ENCODE measurements around the gene RINL.

RINL gene

DNA sequence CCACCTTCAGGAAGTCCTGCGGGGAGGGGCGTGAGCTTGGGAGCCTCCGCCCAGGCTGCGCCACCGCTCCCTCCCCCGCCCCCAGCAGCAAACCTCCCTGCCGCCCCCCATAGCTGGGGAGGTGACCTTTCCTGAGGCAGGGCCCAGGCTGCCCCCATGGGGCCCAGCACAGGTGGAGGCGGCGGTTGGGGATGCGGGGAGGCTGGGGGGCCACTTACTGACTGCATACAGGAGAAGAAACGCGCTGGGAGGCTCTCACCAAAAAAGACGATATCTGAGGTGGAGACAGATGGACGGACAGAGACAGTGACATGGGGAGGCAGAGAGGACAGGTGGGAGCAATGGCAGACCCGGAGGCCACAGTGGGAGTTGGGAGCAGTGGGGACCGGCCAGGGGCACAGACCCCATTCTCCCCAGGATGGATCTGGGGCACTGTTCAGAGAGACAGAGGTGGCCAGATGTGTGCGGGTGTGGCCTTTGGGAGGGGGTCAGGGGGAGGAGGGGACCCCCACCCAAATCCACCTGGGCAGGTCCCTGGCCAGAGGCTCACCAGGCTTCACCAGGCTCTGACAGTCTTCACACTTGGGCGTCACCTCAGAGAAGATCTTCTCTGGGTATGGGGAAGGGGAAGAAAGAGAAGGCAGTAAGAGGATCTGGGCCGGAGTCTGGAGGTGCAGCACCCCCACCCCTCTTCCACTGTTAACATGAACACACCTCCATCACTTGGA, 3.0 kb upstream of the RINL start:
- TF ChIP-seq YY1 (IDR thresholded peaks at IDR 0.05; ENCODE audit: low read depth) (no peak), TAF1 (IDR thresholded peaks at IDR 0.05; ENCODE audit: low read depth) (no peak), EGR1 (IDR thresholded peaks at IDR 0.05) (no peak), RAD21 (IDR thresholded peaks at IDR 0.05; ENCODE audit: low read depth) (no peak), TCF12 (IDR thresholded peaks at IDR 0.05; ENCODE audit: low read depth) (no peak), TEAD4 (IDR thresholded peaks at IDR 0.05) (no peak), CEBPB (IDR thresholded peaks at IDR 0.05) (no peak), EP300 (IDR thresholded peaks at IDR 0.05; ENCODE audit: borderline replicate concordance) (no peak), CREB1 (IDR thresholded peaks at IDR 0.05; ENCODE audit: low read depth) (no peak), FOXM1 (IDR thresholded peaks at IDR 0.05; ENCODE audit: borderline replicate concordance, low read depth) (no peak), ZBTB7A (IDR thresholded peaks at IDR 0.05; ENCODE audit: low read depth) (no peak), NFIC (IDR thresholded peaks at IDR 0.05) (no peak)
- TF ChIP-seq, protein P1, sequence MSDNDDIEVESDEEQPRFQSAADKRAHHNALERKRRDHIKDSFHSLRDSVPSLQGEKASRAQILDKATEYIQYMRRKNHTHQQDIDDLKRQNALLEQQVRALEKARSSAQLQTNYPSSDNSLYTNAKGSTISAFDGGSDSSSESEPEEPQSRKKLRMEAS (IDR thresholded peaks at IDR 0.05) = no peak
- TF ChIP-seq, protein P2, sequence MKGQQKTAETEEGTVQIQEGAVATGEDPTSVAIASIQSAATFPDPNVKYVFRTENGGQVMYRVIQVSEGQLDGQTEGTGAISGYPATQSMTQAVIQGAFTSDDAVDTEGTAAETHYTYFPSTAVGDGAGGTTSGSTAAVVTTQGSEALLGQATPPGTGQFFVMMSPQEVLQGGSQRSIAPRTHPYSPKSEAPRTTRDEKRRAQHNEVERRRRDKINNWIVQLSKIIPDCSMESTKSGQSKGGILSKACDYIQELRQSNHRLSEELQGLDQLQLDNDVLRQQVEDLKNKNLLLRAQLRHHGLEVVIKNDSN (IDR thresholded peaks at IDR 0.05) = no peak
- TF ChIP-seq, protein P3, sequence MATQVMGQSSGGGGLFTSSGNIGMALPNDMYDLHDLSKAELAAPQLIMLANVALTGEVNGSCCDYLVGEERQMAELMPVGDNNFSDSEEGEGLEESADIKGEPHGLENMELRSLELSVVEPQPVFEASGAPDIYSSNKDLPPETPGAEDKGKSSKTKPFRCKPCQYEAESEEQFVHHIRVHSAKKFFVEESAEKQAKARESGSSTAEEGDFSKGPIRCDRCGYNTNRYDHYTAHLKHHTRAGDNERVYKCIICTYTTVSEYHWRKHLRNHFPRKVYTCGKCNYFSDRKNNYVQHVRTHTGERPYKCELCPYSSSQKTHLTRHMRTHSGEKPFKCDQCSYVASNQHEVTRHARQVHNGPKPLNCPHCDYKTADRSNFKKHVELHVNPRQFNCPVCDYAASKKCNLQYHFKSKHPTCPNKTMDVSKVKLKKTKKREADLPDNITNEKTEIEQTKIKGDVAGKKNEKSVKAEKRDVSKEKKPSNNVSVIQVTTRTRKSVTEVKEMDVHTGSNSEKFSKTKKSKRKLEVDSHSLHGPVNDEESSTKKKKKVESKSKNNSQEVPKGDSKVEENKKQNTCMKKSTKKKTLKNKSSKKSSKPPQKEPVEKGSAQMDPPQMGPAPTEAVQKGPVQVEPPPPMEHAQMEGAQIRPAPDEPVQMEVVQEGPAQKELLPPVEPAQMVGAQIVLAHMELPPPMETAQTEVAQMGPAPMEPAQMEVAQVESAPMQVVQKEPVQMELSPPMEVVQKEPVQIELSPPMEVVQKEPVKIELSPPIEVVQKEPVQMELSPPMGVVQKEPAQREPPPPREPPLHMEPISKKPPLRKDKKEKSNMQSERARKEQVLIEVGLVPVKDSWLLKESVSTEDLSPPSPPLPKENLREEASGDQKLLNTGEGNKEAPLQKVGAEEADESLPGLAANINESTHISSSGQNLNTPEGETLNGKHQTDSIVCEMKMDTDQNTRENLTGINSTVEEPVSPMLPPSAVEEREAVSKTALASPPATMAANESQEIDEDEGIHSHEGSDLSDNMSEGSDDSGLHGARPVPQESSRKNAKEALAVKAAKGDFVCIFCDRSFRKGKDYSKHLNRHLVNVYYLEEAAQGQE (IDR thresholded peaks at IDR 0.05; ENCODE audit: low read depth) = no peak

DNA sequence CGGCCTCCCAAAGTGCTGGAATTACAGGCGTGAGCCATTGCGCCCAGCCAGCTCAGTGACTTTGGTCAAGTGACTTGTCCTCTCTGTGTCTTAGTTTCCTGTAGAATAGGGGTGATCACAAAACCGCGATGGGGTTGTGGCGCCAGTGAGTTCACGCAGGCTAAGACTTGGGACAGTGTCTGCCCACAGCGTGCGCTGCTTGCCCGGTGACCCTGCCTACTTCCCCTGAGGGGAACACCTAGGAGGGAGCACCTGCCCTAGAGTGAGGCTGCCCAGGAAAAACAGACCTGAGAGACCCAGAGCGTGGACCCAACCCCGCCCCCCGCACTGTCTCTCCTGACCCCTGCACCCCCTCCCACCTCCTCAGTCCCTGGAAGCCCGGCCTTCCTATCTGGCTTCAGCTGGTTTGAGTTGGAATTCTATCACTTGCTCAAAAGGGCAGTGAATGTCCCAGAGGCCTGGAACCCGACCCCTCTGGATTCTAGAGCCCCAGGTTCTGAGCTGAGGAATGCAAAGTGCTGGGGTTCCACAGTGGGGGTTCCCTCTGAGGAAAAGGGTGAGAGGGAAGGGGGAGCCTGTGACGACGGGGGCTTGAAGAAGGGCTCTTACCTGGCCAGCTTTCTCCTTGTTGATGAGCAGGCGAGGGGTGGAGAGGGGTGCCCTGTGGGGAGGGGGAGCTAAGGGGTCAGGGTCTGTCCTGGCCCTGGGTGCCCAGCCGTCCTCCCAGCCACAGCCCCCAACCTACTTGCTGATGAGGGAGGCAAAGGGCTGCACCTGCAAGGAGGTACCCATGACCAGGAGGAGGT, 2.2 kb upstream of the RINL start:
- TF ChIP-seq YY1 (IDR thresholded peaks at IDR 0.05; ENCODE audit: low read depth) = no peak
- no peak for TF ChIP-seq NFIC (IDR thresholded peaks at IDR 0.05)
- no peak for TF ChIP-seq CREB1 (IDR thresholded peaks at IDR 0.05; ENCODE audit: low read depth)
- TF ChIP-seq, protein P3 (IDR thresholded peaks at IDR 0.05; ENCODE audit: low read depth) = no peak
- TF ChIP-seq, protein P2 (IDR thresholded peaks at IDR 0.05) = no peak
- no peak for TF ChIP-seq FOXM1 (IDR thresholded peaks at IDR 0.05; ENCODE audit: borderline replicate concordance, low read depth)
- TF ChIP-seq, protein P1 (IDR thresholded peaks at IDR 0.05) = no peak
- no peak for TF ChIP-seq ZBTB7A (IDR thresholded peaks at IDR 0.05; ENCODE audit: low read depth)
- no peak for TF ChIP-seq EGR1 (IDR thresholded peaks at IDR 0.05)
- no peak for TF ChIP-seq TCF12 (IDR thresholded peaks at IDR 0.05; ENCODE audit: low read depth)
- TF ChIP-seq EP300 (IDR thresholded peaks at IDR 0.05; ENCODE audit: borderline replicate concordance) = no peak
- TF ChIP-seq RAD21 (IDR thresholded peaks at IDR 0.05; ENCODE audit: low read depth) = no peak
- no peak for TF ChIP-seq TAF1 (IDR thresholded peaks at IDR 0.05; ENCODE audit: low read depth)
- no peak for TF ChIP-seq TEAD4 (IDR thresholded peaks at IDR 0.05)
- no peak for TF ChIP-seq CEBPB (IDR thresholded peaks at IDR 0.05)

DNA sequence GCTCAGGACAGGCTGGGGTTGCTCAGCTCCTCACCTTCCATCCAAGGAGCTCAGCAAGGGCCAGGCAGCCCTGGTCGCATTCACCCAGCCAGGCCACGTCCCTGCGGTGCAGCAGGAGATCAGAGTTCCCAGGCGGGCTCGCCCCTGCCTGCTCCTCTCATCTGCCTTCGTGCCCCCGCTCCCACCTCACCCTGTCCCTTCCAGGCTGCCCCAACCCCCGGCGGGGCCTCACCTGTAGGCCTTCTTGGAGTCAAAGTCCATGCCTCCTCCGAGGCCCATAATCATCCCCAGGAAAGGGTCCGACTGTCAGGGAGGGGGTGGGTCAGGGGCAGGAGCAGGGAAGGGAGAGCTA, 1.3 kb upstream of the RINL start:
- TF ChIP-seq EGR1 (IDR thresholded peaks at IDR 0.05) (no peak), CREB1 (IDR thresholded peaks at IDR 0.05; ENCODE audit: low read depth) (no peak), EP300 (IDR thresholded peaks at IDR 0.05; ENCODE audit: borderline replicate concordance) (no peak)

DNA sequence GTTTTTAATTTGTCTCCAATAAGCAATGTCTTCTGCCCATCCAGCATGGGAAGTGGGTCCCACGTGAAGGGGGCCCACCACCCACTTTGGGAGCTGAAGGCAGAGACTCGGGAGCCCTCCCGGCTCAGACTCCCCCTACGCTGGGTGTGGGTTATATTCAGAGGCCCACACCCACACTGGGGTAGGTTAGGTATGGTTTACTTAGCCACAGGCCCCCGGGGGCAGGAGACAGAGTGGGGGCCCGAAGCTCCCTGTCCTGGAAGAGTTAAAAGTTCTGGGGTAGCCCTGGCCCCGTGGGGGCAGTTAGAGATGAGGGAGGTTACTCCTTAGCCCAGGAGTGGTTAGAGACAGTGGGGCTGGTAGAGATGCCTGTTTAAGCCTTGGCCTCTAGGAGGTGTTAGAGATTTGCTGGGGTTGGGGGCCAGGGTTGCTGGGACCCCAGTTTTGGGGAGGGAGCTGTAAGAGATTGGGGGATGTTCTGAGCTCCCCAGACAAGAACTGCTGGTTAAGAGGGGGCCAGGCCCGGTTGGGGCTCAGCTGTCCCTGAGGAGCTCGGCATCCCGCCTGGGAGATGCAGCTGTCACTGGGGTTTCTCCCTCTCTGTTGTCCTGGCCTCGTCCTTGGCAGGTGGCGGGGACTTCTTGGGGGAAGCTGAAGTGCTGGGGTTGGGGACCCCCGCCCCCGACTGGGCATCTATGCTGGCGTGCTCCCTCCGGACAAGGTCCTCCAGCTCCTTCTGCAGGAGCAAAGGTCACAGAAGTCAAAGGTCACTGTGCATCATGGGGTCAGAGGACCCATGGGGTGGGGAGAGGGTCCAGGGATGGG, 712 bp upstream of the RINL start:
- TF ChIP-seq YY1 (IDR thresholded peaks at IDR 0.05; ENCODE audit: low read depth) (no peak), NFIC (IDR thresholded peaks at IDR 0.05) (no peak), EGR1 (IDR thresholded peaks at IDR 0.05) (no peak), RAD21 (IDR thresholded peaks at IDR 0.05; ENCODE audit: low read depth) (no peak), TEAD4 (IDR thresholded peaks at IDR 0.05) (no peak), CREB1 (IDR thresholded peaks at IDR 0.05; ENCODE audit: low read depth) (no peak), ZBTB7A (IDR thresholded peaks at IDR 0.05; ENCODE audit: low read depth) (no peak), EP300 (IDR thresholded peaks at IDR 0.05; ENCODE audit: borderline replicate concordance) (no peak)
- TF ChIP-seq, protein P2 (IDR thresholded peaks at IDR 0.05) = no peak
- TF ChIP-seq, protein P3 (IDR thresholded peaks at IDR 0.05; ENCODE audit: low read depth) = no peak

Data from Ishikawa (cell line).